OCI-LY1 (cell line): ENCODE measurements around the gene ZNRD2.
A peak's percentile ranks its signal among the peaks of the same experiment; 100 is the strongest.

Experiments used
- H2AFZ ChIP-seq: fragments of 200-600 bp; sonication (generic), shearing (Covaris generic); 2 replicates; pipeline ENCODE4 v1.6.0; 2014; ENCODE audit warnings: antibody characterized with exemption, mild to moderate bottlenecking, low read length
- H3F3A ChIP-seq: fragments of 200-600 bp; sonication (generic), shearing (Covaris generic); 2 replicates; pipeline ENCODE4 v1.6.0; 2014; ENCODE audit warnings: mild to moderate bottlenecking, antibody characterized with exemption, low read length, moderate library complexity; ENCODE audit not compliant: insufficient read depth
- H3K27ac ChIP-seq: fragments of 200-600 bp; sonication (generic); 2 replicates; pipeline ENCODE4 v1.5.1; 2014; ENCODE audit warnings: low read length, mixed run types, mild to moderate bottlenecking, low read depth; ENCODE audit not compliant: poor library complexity, severe bottlenecking
- H3K27me3 ChIP-seq: fragments of 200-600 bp; sonication (generic); 2 replicates; pipeline ENCODE4 v1.6.0; 2014; ENCODE audit warnings: antibody characterized with exemption, mild to moderate bottlenecking, low read length, moderate library complexity; ENCODE audit not compliant: insufficient read depth
- H3K36me3 ChIP-seq: fragments of 200-600 bp; sonication (generic); 2 replicates; pipeline ENCODE4 v1.6.1; 2014; ENCODE audit warnings: mild to moderate bottlenecking, antibody characterized with exemption, low read length, moderate library complexity, mixed read lengths; ENCODE audit not compliant: insufficient read depth
- H3K4me1 ChIP-seq: fragments of 200-600 bp; sonication (generic); 2 replicates; pipeline ENCODE4 v1.5.1; 2014; ENCODE audit warnings: mild to moderate bottlenecking, low read length, moderate library complexity; ENCODE audit not compliant: insufficient read depth, severe bottlenecking
- H3K4me2 ChIP-seq: fragments of 200-600 bp; sonication (generic), shearing (Covaris generic); 2 replicates; pipeline ENCODE4 v1.6.1; 2014; ENCODE audit warnings: low read length
- H3K4me3 ChIP-seq: fragments of 200-600 bp; sonication (generic); 2 replicates; pipeline ENCODE4 v1.5.1; 2014; ENCODE audit warnings: low read length, low read depth, mild to moderate bottlenecking, mixed read lengths; ENCODE audit not compliant: poor library complexity, severe bottlenecking
- H3K79me2 ChIP-seq: fragments of 200-600 bp; shearing (Covaris generic); 2 replicates; pipeline ENCODE4 v1.6.1; 2016; ENCODE audit warnings: mixed run types, low read length, mixed read lengths; ENCODE audit not compliant: insufficient read depth
- H3K9ac ChIP-seq: fragments of 200-600 bp; sonication (generic), shearing (Covaris generic); 2 replicates; pipeline ENCODE4 v1.6.1; 2014; ENCODE audit warnings: mild to moderate bottlenecking, low read length, mixed read lengths
- H3K9me2 ChIP-seq: fragments of 200-600 bp; sonication (generic), shearing (Covaris generic); 2 replicates; pipeline ENCODE4 v1.6.1; 2014; ENCODE audit warnings: low read depth, mild to moderate bottlenecking, low read length, mixed read lengths
- H3K9me3 ChIP-seq: fragments of 200-600 bp; shearing (Covaris generic); 2 replicates; pipeline ENCODE4 v1.6.1; 2014; ENCODE audit warnings: low read length, mixed read lengths
- H4K20me1 ChIP-seq: fragments of 200-600 bp; sonication (generic), shearing (Covaris generic); 2 replicates; pipeline ENCODE4 v1.6.0; 2016; ENCODE audit warnings: mild to moderate bottlenecking, low read length; ENCODE audit not compliant: insufficient read depth
- CTCF ChIP-seq: fragments of 200-600 bp; sonication (generic), shearing (Covaris generic); IDR thresholded peaks from 2 replicates; pipeline ENCODE4 v1.5.1; 2017; ENCODE audit warnings: mild to moderate bottlenecking, antibody characterized with exemption, low read length, moderate library complexity, mixed read lengths
- EZH2 ChIP-seq: fragments of 200-600 bp; sonication (generic), shearing (Covaris generic); IDR thresholded peaks from 2 replicates; pipeline ENCODE4 v1.8.0; 2017; ENCODE audit warnings: borderline replicate concordance, mixed run types, mild to moderate bottlenecking, antibody characterized with exemption, low read length, moderate library complexity, mixed read lengths

Gene ZNRD2

GRCh38 chr11:65574109-65574810, 4.0 kb downstream of the ZNRD2 start:
- Histone ChIP-seq H3K4me3 (peak overlapping the region; percentile 83), H2AFZ (no peak overlapping the region), H3K4me2 (peak overlapping the region; percentile 84), H4K20me1 (no peaks in the 10 kb centered on the region), H3K4me1 (peaks cover 51% of the 10 kb centered on the region), H3K9me2 (no peaks in the 10 kb centered on the region), H3K27ac (peak overlapping the region; percentile 58), H3K27me3 (0 out of 2 replicates have a peak, but pooled peaks cover 5% of the 10 kb centered on the region), H3K36me3 (no peaks in the 10 kb centered on the region; the same call in 1 of the 2 replicates), H3K9ac (peak overlapping the region; percentile 59), H3K9me3 (no peaks in the 10 kb centered on the region), H3K79me2 (no peaks in the 10 kb centered on the region), H3F3A (no peaks in the 10 kb centered on the region; the same call in 1 of the 2 replicates)
- no peak for TF ChIP-seq EZH2
- peak; percentile 55 for TF ChIP-seq CTCF

GRCh38 chr11:65574811-65575567, 4.7 kb downstream of the ZNRD2 start:
- H3K9me3 ChIP-seq = no peaks in the 10 kb centered on the region
- 0 out of 2 replicates have a peak, but pooled peaks cover 5% of the 10 kb centered on the region for H3K27me3 ChIP-seq
- H3K4me1 ChIP-seq = peaks cover 49% of the 10 kb centered on the region
- H3K4me2 ChIP-seq = peak overlapping the region; percentile 84
- H3K9me2 ChIP-seq = no peaks in the 10 kb centered on the region
- TF ChIP-seq EZH2 (no peak), CTCF (no peak)
- peak overlapping the region; percentile 83 for H3K4me3 ChIP-seq
- no peaks in the 10 kb centered on the region; the same call in 1 of the 2 replicates for H3F3A ChIP-seq
- peak overlapping the region; percentile 59 for H3K9ac ChIP-seq
- H3K27ac ChIP-seq = peak overlapping the region; percentile 35
- H4K20me1 ChIP-seq = no peaks in the 10 kb centered on the region
- no peak overlapping the region for H2AFZ ChIP-seq
- no peaks in the 10 kb centered on the region for H3K79me2 ChIP-seq
- H3K36me3 ChIP-seq = no peaks in the 10 kb centered on the region; the same call in 1 of the 2 replicates

DNA sequence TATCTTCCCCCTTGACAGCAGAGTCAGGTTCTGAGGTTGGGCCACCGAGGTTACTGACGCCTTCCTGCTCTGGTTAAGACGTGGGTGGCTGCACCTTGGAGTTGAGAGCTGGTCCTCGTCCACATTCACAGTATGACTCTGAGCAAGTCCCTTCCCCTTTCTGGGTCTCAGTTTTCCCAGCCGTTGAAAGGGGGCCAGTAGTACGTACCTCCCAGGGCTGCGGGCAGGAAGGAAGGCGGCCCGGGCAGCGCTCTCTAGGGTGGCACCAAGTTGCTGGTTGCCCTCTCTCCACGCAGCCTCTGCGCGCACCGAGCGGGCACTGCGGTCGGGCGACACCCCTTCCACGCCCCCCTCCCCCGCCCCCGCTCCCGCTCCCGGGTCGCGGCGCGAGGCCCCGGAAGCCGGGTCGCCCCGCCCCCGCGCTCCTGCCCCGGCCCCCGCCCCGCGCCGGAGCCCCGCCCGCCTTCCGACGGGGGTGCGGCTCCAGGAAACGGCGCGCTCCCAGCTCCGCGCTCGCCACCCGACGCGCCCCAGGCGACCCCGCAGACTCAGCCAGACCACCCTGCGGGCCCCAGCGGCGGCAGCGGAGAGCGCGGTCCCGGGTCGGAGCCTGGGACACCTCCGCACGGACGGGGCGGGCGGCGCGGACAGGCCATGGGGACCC, 5.4 kb downstream of the ZNRD2 start, which contains the start of gene EHBP1L1:
EHBP1L1 (plus strand) TSS at position 486 of the 664 bp plus-strand sequence. CDS start 250 bp downstream, outside the sequence.
- Histone ChIP-seq H3K9me3 (no peaks in the 10 kb centered on the region), H4K20me1 (no peaks in the 10 kb centered on the region), H2AFZ (no peak within 1 kb of the TSS), H3K4me2 (peak within 1 kb of the TSS; percentile 84), H3K4me1 (peaks cover 48% of the 10 kb centered on the region), H3F3A (no peaks in the 10 kb centered on the region; the same call in 1 of the 2 replicates), H3K27me3 (0 out of 2 replicates have a peak, but pooled peaks cover 5% of the 10 kb centered on the region), H3K27ac (peak within 1 kb of the TSS; percentile 35), H3K4me3 (peak within 1 kb of the TSS; percentile 83), H3K36me3 (no peaks in the 10 kb centered on the region; the same call in 1 of the 2 replicates), H3K9me2 (no peaks in the 10 kb centered on the region), H3K9ac (peak within 1 kb of the TSS; percentile 59; the same call in 1 of the 2 replicates), H3K79me2 (no peaks in the 10 kb centered on the region)
- TF ChIP-seq EZH2 (no peak), CTCF (no peak)
